ENCODE data around the gene DCAF16.

Gene DCAF16

GRCh38 chr4:17753646-17754045 is 56.9 kb downstream of the DCAF16 start:
- no peaks in the 10 kb centered on the region for H3K36me3 ChIP-seq
- no peak overlapping the region for H3K27ac ChIP-seq
- no peak for TF ChIP-seq CTCF (IDR thresholded peaks at IDR 0.05; ENCODE audit: low read depth, low read length)
- no peaks in the 10 kb centered on the region for H3K9me3 ChIP-seq (ENCODE audit: severe bottlenecking)
- no peaks in the 10 kb centered on the region for H3K27me3 ChIP-seq (ENCODE audit: insufficient read depth, low read depth, severe bottlenecking)
- DNase-seq, result no peak
- no peak overlapping the region for H3K4me3 ChIP-seq (ENCODE audit: low read depth, low read length)
